ENCODE measurements around the gene TTLL6.

Gene TTLL6

GRCh38 chr17:48724251-48725003 is 92.6 kb downstream of the TTLL6 start:
- DNase-seq (ENCODE audit: low spot score) = peak; percentile 77
- TF ChIP-seq, protein P1, sequence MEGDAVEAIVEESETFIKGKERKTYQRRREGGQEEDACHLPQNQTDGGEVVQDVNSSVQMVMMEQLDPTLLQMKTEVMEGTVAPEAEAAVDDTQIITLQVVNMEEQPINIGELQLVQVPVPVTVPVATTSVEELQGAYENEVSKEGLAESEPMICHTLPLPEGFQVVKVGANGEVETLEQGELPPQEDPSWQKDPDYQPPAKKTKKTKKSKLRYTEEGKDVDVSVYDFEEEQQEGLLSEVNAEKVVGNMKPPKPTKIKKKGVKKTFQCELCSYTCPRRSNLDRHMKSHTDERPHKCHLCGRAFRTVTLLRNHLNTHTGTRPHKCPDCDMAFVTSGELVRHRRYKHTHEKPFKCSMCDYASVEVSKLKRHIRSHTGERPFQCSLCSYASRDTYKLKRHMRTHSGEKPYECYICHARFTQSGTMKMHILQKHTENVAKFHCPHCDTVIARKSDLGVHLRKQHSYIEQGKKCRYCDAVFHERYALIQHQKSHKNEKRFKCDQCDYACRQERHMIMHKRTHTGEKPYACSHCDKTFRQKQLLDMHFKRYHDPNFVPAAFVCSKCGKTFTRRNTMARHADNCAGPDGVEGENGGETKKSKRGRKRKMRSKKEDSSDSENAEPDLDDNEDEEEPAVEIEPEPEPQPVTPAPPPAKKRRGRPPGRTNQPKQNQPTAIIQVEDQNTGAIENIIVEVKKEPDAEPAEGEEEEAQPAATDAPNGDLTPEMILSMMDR (IDR thresholded peaks at IDR 0.05; ENCODE audit: extremely low read depth, missing control alignments) = peak; percentile 76

DNA sequence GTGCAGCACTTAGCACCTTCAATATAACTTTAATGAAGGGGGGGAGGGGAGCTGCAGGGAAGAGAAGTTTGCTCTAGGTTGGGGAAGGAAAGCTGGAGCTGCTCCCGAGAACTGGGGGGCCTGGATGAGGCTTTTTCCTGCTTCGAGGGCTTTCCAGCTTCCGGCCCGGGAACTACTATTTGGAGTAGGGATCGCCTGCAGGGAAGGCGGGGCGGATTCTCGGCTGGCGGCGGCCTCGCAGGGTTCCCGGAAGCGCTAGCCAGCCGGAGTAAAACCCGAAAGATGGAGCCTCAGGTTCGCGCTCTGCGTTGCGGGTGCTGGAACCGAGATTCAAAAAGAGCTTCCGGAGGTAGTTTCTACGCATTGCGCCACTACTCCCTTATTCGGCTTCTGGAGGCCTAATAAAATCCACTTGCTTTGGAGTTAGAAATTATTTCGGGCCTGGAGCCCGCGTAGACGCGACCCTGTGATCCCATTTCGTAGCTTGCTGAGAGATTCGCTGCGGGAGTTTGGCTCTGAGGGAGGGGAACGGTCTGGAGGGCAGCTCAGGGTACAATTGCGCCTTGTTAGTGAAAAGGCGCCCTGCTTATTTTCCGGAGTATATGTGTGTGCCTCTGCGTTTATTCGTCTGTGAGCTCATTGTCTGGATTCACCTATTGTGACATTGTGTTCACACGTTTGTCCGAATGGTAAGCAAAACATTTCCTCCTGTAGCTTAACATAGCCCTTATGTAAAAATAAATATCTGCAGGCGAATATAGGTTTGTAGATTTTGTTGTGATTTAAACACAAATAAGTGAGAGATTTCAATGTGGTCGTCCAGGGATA is 93.4 kb downstream of the TTLL6 start:
- TF ChIP-seq, protein P1 (IDR thresholded peaks at IDR 0.05; ENCODE audit: extremely low read depth, missing control alignments) = no peak
- no peak for DNase-seq (ENCODE audit: low spot score)

DNA sequence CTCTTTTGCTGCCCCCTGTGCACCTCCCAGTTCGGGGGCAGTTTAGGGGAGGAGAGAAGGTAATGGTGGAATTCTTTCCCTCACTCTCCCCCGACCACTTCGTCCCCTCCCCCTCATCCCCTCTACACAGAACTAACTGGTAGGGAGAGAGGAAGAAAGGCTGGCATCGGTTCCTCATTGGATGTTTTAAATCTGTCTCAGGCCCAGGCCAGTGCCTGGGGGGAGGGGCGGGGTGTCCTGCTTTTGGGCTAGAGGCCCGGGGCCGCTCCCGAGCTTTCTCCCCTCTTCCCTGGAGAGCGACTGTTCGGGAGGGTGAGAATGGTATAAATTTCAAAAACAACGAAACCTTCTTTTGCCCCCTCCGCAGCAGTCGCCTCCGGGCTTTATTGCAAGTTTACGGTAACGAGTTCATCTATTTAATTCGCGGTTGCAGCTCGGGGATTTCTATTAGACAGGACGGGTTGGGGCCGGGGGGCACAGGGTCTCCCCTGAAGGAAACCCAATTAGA is 94.1 kb downstream of the TTLL6 start, which contains the start of gene PRAC2:
TSS of gene PRAC2 (plus strand) at position 271 of the 508 bp plus-strand sequence. CDS start 1,226 bp downstream, outside the sequence.
- TF ChIP-seq, protein P1 (IDR thresholded peaks at IDR 0.05; ENCODE audit: extremely low read depth, missing control alignments) = no peak
- no peak for DNase-seq (ENCODE audit: low spot score)

- TF ChIP-seq, protein P1 (IDR thresholded peaks at IDR 0.05; ENCODE audit: extremely low read depth, missing control alignments) = no peak
- DNase-seq (ENCODE audit: low spot score) = no peak
Observed at GRCh38 chr17:48722201-48722907, 94.7 kb downstream of the TTLL6 start, which contains the start of gene PRAC1. Gene PRAC1 (minus strand): TSS chr17:48722518. CDS start chr17:48722392, 126 bp downstream.

DNA sequence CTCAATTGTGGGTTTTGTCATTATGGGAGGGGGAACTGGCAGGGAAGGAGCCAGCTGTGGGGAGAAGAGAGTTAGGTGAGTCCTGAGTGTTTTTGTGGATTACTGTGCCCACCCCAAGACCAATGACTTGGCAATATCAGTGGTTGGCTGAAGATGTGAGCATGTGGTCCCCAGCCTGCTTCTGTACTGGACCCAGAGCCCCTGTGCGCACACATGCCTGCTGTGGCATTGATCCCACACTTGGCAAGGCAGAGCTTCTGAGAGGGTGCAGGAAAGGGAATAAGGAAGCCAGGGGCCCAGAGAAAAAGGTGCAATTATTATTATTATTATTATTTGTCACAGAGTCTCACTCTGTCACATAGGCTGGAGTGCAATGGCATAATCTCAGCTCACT is 96.0 kb downstream of the TTLL6 start:
- DNase-seq (ENCODE audit: low spot score) = no peak
- TF ChIP-seq, protein P1 (IDR thresholded peaks at IDR 0.05; ENCODE audit: extremely low read depth, missing control alignments) = no peak

- TF ChIP-seq, protein P1 (IDR thresholded peaks at IDR 0.05; ENCODE audit: extremely low read depth, missing control alignments) = no peak
- DNase-seq (ENCODE audit: low spot score) = no peak
Observed at GRCh38 chr17:48720266-48721008, 96.6 kb downstream of the TTLL6 start.

Measured in GM20000 (cell line).